Right ventricle myocardium inferior (tissue), 1 donor: ENCODE measurements around the gene CFAP100. TPM values are rescaled to one million over a fixed set of nuclear protein-coding genes. Genes with fewer than 3 reads are reported as not detected.

ENCODE experiments used
- ATAC-seq: fragments of 200-7000 bp; cut with Tn5 transposase; one replicate; pipeline ENCODE4 v1.9.1; 2020; ENCODE audit warnings: mild to moderate bottlenecking, moderate library complexity
- DNase-seq: peaks from one replicate; pipeline ENCODE4 v3.0.0; 2021; ENCODE audit errors: missing footprints
- intact Hi-C: fragments of 100-400 bp; cut with DNase I; formaldehyde crosslinking; loops from one replicate; pipeline ENCODE4 v1.11.0; 2022
- total RNA-seq: library from RNA; stranded (reverse); fragmentation: NEBNext Ultra II Directional; extraction: Animal tissue kit (Norgen Biotek cat#: 25700); gene quantifications from one replicate; pipeline ENCODE4 v1.2.1, GENCODE V29; 2021
- donor health status: DM: no; HTN: yes; CAD: no; lungs with severe emphysema.

CFAP100 gene
- total RNA-seq, 1 donor from 2014 or later: not detected

DNA sequence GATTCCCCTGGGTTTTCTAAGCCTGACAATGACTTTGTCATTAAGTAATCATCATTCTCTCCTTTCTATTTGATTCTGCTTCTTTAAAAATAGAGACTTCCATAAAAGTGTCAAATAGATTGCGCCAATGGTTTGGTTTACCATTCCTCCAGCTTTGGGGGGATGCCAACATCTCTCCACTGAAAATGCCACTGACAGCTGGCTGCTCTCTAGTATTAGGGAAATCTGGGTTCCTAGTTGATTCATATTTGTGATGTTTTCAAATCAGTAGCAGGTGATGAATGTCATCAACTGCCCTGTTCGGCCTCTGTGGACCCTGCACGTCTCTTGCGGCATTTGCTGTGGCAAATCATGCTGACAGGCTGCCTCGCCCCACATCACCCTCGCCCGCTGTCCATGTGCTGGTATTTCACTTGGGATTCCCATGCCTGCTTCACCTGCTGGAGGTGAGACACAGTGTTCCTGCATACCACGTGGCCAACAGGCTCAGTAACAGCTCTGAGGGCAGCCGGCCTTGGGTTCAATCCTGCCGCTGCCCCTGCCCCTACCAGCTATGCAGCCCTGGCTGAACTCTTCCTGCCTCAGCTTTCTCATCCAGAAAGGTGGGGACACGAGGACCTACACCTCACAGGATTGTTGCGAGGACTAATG lies 52.9 kb downstream of the CFAP100 start:
- intact Hi-C loops: no loop called here
- DNase-seq (peak; percentile 39), ATAC-seq (no peak)

DNA sequence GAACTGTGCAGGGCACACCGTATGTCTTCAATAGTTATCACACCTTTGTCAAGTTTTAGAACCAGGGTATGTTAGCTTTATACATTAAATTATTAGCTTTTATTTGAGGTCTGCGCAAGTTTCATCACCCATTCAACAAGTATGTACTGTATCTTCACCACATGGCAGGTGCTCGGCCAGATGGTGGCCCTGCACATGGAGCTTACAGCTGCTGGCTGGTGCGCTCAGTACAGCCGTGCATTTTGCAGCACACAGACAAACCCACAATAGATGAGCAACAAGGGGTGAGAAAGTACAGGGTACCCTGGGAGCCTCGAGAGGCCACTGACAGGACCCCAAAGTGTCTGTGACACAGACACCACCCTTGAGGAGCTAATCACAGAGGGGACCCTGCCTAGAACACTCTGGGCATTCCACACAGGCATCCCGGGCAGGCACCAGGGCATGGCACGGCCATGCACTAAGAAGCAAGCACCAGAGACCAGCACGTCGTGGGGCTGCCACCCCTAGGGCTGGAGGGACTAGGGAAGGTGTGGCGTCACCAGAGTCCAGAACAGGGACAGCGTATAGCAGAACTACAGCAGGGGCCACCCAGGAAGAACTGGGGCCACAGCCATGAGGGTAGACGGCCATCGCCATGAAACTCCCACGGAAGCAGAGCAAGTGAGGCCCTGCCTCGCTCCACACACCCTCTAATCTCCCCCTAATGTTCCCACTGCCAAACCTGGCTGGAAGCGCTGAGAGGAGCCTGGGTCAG lies 53.6 kb downstream of the CFAP100 start:
- ATAC-seq: no peak
- DNase-seq: no peak
- intact Hi-C loops: no loop called here

DNA sequence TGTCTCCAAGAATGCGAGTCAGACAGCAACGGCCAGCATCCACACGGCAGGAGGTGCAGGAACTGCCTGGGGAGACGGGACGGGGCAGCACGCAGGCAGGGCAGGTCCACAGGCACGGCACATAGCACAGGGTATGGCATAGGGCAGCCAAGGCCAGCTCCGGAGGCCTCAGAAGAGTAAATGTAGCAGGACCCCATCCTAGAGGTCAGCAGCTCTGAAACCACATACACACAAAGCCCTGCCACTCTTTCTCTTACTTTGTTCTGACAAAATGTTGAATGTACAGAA lies 54.1 kb downstream of the CFAP100 start:
- ATAC-seq: no peak
- intact Hi-C loops: no loop called here
- DNase-seq: no peak

DNA sequence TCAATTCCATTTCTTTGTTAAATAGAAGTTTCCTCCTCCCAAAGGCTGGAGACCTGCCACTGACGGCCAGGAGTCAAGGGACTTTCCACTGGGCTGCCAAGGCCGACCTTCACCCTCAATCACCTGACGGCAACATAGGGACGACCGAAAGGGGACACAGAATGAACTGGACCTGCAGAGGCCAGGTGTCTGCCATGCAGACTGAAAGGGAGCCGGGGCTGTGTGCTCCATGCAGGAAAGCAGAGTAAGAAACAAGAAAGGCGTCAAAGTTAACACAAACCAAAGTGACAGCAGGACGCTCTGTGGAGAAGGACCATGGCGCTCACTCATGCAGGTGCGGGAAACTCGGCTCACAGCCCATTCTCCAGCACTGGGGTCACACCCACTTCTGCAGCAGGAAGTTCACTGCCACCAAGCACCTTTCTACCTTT lies 54.9 kb downstream of the CFAP100 start:
- intact Hi-C loops: no loop called here
- DNase-seq: peak; percentile 35

DNA sequence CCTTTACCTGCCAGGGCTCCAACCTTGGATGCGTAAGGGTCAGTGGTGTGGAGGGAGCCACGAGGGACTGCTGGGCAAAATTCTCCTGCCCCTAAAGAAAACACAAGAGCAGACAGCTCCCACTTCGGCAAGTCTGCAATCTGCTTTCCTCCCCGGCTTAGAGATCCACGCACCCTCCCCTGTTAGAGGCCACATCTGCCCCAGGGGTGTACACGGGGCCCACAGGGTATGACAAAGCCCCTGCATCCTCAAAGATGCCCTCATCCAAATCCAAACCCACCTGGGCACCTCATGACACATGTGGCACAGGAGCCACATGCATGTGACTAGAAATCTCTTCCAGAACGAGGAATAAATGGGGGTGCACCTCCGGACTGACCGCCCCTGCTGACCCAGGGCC lies 55.5 kb downstream of the CFAP100 start:
- intact Hi-C loops: no loop called here
- ATAC-seq (no peak), DNase-seq (no peak)

More for the DNA sequence above, 54.9 kb downstream of the CFAP100 start:
- ATAC-seq: no peak

DNA sequence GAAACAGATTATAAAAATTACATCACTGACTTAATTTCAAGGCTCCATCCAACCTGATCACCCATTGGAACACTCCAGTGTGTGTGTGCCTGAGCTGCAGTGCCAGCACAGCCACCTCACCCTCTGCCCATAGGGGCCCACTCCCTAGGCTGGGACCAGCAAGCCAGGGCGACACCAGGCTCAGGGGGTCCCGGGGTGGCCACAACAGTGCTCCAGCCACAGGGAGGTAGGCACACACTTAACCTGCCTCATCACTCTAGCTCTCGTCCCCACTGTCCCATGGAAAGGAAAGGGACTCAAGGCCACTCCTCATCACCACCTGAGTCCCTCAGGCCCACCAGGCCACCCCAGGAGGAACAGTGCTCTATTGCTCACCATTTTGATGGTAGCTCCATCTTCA lies 56.0 kb downstream of the CFAP100 start:
- intact Hi-C loops: no loop called here
- ATAC-seq (no peak), DNase-seq (peak; percentile 56)

DNA sequence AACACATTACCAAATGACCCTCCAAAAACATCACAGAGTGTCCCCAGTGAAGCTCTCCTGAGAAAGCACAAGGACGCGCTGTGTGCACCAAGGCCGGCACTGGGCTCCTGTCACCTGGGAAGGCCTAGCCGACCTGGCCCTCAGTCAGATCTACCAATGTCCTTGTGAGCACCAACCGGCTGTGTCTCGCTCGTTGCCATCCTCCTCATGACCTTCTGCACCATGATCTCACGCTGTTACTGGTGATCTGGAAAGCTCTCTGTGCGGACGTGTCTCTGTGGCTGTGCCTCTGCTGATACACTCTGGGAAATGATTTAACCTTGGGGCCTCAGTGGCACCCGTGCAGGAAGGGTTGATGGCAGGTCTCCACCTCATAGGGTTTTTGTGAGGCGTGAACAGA lies 56.8 kb downstream of the CFAP100 start:
- ATAC-seq (no peak), DNase-seq (peak; percentile 34)
- intact Hi-C loops: no loop called here

DNA sequence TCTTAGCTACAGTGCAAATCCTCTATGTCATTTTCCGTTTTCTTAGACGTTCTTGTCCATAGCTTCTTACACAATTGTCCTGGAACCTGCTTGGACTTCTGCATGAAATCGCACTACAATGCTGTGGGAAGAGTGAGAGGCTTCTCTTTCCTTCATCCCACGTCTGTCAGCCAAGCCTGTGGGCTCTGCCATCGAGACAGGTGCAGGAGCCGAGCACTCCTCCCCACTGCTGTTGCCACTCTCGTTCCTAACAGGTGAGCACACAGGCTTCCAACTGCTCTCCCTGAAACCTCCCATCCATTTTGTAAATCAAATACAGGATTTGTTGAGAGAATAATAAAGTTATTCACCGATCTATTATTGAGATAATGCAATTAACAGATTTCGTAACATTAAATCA lies 57.5 kb downstream of the CFAP100 start:
- DNase-seq (no peak), ATAC-seq (no peak)
- intact Hi-C loops: no loop called here

DNA sequence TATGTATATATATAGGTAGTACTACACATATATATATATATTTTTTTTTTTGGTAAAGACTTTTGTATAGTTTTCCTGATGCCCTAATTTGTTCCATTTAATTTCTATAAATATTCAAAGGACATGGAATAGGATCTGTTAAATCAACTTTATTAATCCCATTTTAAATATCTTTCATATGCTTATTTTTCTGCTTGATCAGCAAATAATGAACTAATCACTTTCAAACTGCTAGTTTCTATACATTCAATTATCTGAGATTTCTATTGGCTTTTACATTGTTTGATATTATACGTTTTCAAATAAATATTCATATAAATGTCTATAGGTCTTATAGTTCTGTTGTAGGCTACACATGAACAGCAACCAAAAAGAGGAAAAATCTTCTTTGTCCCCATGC lies 59.3 kb downstream of the CFAP100 start:
- DNase-seq (no peak), ATAC-seq (no peak)
- intact Hi-C loops: no loop called here

DNA sequence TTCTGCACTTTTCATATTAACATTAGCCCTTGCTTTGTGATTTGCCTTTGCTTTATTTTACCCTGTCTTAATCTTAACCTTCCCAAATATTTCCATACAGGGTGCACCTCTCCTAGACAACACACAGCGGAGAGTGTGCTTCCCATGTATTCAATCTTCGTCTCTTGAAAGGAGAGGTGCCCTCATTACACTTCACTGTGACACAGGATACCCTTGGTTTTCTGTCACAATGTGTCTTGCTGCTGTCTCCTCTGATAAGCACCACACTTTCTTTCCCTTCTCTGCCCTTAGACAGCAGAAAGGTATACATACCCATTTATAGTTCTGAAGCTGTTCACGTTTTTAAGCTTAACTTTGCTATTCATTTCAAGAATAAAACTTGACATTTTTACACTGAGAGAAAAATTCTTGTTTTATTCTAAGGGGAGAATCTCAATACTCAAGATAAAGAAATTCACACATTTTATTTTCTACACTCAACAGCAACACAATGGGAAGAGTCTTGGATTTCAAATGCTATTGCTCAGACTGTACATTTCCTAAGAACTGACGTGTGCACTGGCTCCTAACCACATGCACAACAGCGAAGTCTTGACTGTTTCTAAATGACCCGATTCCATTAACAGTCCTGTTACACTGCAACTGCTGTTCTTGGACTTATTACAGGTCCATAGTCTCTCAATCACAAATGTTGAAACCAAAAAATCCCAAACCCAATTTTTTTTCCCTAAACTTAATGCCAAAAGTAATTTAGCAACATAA lies 59.9 kb downstream of the CFAP100 start:
- no peak for DNase-seq
- intact Hi-C loops: no loop called here
- ATAC-seq: no peak

DNA sequence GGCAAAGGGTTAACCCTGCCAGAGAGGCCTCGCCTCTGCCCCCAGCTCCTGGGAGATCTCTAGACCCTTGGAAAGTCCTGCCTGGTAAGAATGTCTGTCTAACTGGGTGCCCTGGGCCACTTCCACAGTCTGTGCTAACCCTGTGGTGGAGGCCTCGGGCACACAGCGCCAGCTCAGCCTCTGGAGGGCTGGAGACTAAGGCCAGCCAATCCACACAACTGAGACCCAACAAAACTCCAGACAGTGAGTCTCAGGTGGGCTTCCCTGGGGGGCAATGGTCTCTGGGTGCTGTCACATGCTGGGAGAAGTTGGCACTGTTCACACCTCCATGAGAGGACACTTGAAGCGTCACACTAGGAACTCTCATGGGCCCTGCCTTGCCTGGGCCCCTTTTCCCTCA lies 61.5 kb downstream of the CFAP100 start:
- peak; percentile 58 for DNase-seq
- ATAC-seq: peak; percentile 7
- intact Hi-C loops: no loop called here

DNA sequence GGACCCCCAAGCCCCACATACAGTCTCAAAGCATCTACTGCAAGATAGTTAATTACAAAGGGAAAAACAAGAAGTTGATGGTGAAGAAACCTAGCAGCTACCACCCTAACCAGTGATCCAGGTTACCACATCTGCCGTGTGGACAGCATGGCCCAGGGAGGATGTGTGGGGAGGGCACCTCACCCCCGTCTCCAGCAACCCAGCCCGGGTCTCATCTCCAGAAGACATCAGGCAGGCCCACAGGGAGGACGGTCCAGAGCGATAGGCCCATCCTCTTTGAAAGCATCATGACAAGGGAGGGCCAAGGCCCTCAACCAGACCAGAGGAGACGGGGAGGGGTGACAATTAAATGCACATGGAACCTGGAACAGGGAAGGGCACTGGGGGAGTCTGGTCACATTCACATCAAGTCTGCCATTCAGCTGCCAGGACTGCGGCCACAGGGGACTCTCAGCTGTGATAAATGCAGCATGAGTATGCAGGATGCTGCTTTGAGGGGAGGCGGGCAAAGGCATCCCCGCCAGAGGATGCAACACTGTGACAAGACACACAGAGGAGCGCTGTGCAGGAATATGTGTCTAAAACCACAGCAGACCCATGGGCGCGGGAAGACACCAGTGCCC lies 62.2 kb downstream of the CFAP100 start:
- DNase-seq (no peak), ATAC-seq (peak; percentile 6)
- intact Hi-C loops: no loop called here

DNA sequence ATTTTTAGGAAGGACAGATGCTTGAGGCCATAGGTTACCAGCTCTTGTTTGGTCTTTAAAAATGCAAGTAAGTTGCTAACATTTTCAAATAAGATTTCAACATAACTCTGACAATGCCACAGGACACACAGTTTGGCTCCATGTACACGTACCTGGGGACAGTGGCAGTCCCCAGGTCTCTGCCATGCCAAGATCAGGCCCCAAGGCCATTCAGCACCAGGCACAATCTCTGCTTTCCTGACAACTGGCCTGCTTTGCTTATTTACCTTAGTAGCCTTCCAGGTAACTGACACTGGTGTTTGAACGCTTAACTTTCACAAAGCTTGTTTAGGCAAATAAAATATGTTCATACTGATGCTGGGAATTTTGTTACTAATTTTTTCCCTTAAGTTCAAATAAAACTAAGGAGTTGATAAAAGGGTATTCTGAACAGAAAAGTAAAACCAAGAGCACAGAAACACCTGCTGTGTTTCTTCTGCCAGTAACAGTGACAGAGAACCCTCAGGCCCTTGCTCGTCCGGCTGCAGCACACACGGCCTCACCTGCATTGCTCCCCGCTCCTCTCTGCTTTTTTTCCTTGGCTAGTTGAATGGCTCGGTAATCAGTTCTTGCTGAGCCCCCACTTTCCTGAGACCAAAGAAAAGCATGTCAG lies 64.5 kb downstream of the CFAP100 start:
- no peak for ATAC-seq
- intact Hi-C loops: no loop called here
- no peak for DNase-seq

DNA sequence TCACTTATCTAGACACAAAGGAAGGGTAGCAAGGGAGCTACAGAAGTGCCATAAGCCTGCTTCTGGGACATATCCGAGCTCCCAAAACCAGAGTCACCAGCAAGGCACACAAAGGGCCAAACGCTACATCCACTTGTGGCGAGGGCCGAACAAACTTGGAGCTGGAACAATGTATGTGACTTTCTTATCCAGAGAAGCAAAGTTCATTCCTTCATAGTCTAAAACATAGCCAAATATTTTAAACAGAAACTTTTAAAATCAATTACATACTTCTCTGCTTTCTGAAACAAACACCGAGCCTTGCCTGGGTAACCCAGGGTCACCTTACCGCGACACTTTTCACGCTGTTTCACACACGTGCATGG lies 65.0 kb downstream of the CFAP100 start:
- ATAC-seq (no peak), DNase-seq (peak; percentile 49)
- intact Hi-C loops: no loop called here

DNA sequence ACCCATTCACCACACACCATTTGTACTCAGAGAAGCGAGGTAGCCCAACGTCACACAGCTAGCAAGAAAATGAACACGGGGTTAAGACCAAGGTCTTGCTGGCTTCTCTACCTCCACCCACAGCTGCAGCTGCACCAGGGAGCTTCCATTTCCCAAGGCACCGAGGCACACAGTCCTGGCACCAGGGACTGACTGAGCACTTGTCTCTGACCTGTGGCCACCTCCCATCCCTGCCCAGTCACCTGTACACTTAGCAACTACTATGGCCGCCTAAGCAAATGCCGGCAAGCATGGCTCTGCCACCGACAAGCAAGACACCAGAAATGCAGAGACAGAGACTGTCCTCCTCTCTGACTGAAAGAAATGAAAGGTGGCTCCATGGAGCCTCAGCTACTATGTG lies 65.7 kb downstream of the CFAP100 start:
- ATAC-seq (no peak), DNase-seq (peak; percentile 34)
- intact Hi-C loops: no loop called here

DNA sequence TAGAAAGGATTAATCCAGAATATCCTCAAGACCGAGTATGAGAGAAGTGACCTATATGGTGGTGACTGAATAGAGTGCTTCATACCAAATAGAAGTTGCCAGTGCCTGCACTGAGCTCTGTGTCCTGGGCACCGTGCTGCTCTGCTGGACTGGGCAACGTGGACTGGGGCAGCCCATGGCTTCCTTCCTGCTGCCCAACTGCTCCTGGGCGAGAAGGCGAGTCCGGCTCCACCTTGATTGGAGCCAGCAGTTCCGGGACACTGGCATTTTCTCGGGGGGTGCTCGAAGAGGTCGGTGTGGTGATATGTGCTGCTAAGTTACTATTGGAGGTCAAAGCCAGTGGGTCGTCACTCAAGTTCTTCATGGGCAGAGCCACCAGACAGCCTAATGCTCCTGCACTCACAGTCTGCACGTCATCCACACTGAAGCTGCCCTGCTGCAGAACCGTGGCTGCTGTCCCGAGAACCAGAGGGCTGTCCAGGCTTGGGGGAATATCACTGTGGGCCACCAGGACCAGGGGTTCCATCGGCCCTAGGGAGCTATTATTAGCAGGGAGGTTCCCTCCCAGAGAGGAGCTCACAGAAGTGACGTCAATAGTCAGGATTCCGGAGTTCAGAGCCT lies 66.9 kb downstream of the CFAP100 start:
- no peak for ATAC-seq
- intact Hi-C loops: no loop called here
- no peak for DNase-seq

DNA sequence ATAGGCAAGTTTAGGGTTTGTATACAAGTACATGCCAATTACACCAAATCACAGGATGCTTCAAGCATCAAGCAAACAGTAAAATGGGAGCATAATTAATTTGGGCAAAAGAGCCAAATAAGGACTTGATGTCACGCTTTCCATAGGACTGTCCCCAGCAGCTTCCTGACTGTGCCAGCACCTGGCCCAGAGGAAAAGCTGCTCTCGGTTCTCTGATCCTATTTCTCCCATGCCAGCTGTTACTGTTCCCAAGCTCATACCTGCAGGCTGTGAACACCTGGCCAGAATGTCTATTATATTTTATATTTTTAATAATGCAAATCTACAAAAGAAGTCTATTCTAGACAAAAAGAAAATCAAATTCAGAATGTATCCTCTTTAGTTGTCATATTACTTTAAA lies 68.8 kb downstream of the CFAP100 start:
- DNase-seq: no peak
- intact Hi-C loops: no loop called here
- no peak for ATAC-seq

DNA sequence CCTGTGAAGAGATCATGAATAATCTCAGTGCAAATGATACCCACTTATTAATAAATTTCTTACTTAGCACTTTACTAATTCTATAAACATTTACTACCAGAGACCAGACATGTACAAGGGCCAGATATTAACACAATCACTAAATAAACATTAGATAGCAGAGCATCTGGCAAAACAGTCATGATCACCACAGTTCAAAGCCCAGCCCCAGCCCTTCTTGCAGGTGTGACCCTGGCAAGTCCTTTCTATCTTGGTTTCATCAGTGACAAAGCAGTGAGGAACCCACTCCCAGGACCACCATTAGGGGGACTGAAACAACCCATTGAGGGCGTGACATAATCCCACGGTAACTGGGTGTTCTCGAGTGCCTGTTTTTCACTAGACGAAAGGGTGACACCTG lies 69.4 kb downstream of the CFAP100 start:
- intact Hi-C loops: no loop called here
- no peak for DNase-seq

DNA sequence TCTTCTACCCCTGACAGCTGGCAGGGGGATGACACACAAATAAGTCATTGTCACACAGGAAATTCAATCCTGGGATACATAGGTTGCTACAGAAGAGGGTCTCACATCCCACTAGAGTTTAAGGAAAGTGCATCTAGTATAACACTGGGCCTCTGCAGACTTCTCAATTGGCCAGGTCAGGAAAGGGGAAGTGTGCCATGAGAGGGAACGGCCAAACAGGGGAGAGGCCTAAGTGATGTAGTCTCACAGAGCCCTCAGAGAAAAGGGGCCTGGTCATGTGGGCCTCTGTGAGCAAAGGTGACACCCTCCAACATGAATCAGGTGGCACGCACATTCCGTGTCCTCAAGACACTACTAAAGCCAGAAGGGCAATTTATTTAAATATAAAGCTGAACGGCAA lies 69.8 kb downstream of the CFAP100 start:
- ATAC-seq: no peak
- intact Hi-C loops: no loop called here
- DNase-seq: no peak

More for the DNA sequence above, 69.4 kb downstream of the CFAP100 start:
- no peak for ATAC-seq
